Stomach (tissue), 9 donors: ENCODE measurements around the gene AKAP9. TPM values are rescaled to one million over a fixed set of nuclear protein-coding genes. Genes with fewer than 3 reads are reported as not detected.
"Not testable (repeated sequence)": the region's sequence is repeated elsewhere in the genome, so short reads cannot be mapped to it uniquely, and the experiment has no call there.

Source experiments
- DNase-seq, 2 donors: peaks; one replicate each; pipeline versions ENCODE4 v3.0.0 to v3.0.0-alpha.2; 2013 to 2019
- H3K27ac ChIP-seq, 5 donors: fragments of 200-600 bp in 4 of 5; sonication (generic) in 4 of 5; one replicate each; pipeline ENCODE4 v1.5.1; 2013 to 2019; ENCODE audit warnings: mild to moderate bottlenecking in 1 of 5, moderate library complexity in 1 of 5
- H3K27me3 ChIP-seq, 3 donors: fragments of 200-600 bp; sonication (generic); one replicate each; pipeline ENCODE4 v1.5.1; 2017 to 2019; ENCODE audit warnings: mixed run types in 1 of 3
- H3K36me3 ChIP-seq, 4 donors: fragments of 200-600 bp; sonication (generic); 1 replicate in 3 of 4; 2 replicates in 1 of 4; pipeline ENCODE4 v1.5.1; 2016 to 2019
- H3K4me1 ChIP-seq, 4 donors: fragments of 200-600 bp; sonication (generic); one replicate each; pipeline ENCODE4 v1.5.1; 2016 to 2019
- H3K4me3 ChIP-seq, 4 donors: fragments of 200-600 bp; sonication (generic) in 3 of 4; one replicate each; pipeline ENCODE4 v1.5.1; 2016 to 2019; ENCODE audit warnings: mild to moderate bottlenecking in 1 of 4
- H3K9me3 ChIP-seq, 4 donors: fragments of 200-600 bp; sonication (generic); one replicate each; pipeline ENCODE4 v1.5.1; 2016 to 2019
- EP300 ChIP-seq: sonication (generic); formaldehyde crosslinking; IDR thresholded peaks from one replicate; pipeline ENCODE4 v1.6.1; 2017; ENCODE audit warnings: antibody characterized with exemption
- POLR2A ChIP-seq, 4 donors: fragments of 450-650 bp; IDR thresholded peaks; one replicate each; pipeline ENCODE4 v1.6.1; 2016; ENCODE audit warnings: antibody characterized with exemption in 4 of 4, control low read depth in 2 of 4, mild to moderate bottlenecking in 1 of 4, moderate library complexity in 1 of 4
- POLR2AphosphoS5 ChIP-seq, 3 donors: sonication (generic); formaldehyde crosslinking; IDR thresholded peaks; one replicate each; pipeline ENCODE4 v1.6.1; 2016; ENCODE audit warnings: antibody characterized with exemption in 3 of 3
- WGBS, 5 donors: extraction: QIAGEN DNeasy Blood & Tissue Kit in 3 of 5; methylation state at CpG; one replicate each; pipeline versions ENCODE4 v1.1.5 to v1.1.7; 2013 to 2018; 5-methylcytosine and 5-hydroxymethylcytosine counted together
- intact Hi-C: fragments of 100-400 bp; cut with DNase I; formaldehyde crosslinking; loops from one replicate; pipeline ENCODE4 v1.15.1; 2023; ENCODE audit warnings: low total_unique reads
- polyA plus RNA-seq, 3 donors: library from polyadenylated mRNA; stranded (reverse); fragments of 200-250 nt; gene quantifications; one replicate each; pipeline ENCODE4 v1.2.3, GENCODE V29; 2013
- total RNA-seq, 5 donors: library from RNA; depleted of rRNA; stranded (reverse); fragments of >200 nt; gene quantifications; one replicate each; pipeline versions ENCODE4 v1.1.0 to v1.2.3, GENCODE V29; 2014 to 2016
- TF ChIP-seq, protein P1 (sequence below), 7 experiments: fragments of 450-650 bp in 4 of 7; fragments of 200-600 bp in 3 of 7; sonication (generic) in 3 of 7; IDR thresholded peaks; one replicate each; pipeline ENCODE4 v1.5.1; 2016 to 2019; ENCODE audit warnings: antibody characterized with exemption in 7 of 7, control low read depth in 2 of 7, mild to moderate bottlenecking in 1 of 7
- donor health status: healthy with polysubstance abuse.
- donor health status: Bipolar disorder and iron deficiency.
- donor health status: healthy.

The AKAP9 gene
- total and polyA plus RNA-seq, 8 donors: 5.7 to 149 (median 113) TPM

DNA sequence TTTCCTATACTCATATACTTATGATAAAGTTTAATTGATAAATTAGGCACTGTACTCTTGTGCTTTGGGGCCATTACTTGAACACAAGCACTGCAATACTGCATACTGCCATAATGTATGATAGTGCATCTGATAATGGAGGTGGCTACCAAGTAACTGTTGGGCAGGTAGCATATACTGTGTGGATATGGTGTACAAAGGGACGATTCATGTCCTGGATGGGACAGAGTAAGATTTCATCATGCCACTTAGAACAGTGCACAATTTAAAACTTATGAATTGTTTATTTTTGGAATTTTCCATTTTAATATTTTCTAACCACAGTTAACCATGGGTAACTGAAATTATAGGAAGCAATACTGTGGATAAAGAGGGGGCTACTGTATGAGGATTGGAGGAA is 38.9 kb downstream of the AKAP9 start:
- DNase-seq: no peak
- intact Hi-C loops: no loop called here
- no peaks in the 10 kb centered on the region for H3K27me3 ChIP-seq
- 90 to 100% (median 91%) methylated on average over 1 of the region's 1 CpG for WGBS, 5 donors
- no peak overlapping the region for H3K4me3 ChIP-seq
- TF ChIP-seq, protein P1, sequence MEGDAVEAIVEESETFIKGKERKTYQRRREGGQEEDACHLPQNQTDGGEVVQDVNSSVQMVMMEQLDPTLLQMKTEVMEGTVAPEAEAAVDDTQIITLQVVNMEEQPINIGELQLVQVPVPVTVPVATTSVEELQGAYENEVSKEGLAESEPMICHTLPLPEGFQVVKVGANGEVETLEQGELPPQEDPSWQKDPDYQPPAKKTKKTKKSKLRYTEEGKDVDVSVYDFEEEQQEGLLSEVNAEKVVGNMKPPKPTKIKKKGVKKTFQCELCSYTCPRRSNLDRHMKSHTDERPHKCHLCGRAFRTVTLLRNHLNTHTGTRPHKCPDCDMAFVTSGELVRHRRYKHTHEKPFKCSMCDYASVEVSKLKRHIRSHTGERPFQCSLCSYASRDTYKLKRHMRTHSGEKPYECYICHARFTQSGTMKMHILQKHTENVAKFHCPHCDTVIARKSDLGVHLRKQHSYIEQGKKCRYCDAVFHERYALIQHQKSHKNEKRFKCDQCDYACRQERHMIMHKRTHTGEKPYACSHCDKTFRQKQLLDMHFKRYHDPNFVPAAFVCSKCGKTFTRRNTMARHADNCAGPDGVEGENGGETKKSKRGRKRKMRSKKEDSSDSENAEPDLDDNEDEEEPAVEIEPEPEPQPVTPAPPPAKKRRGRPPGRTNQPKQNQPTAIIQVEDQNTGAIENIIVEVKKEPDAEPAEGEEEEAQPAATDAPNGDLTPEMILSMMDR (IDR thresholded peaks at IDR 0.05): no peak
- no peak for TF ChIP-seq POLR2AphosphoS5 (IDR thresholded peaks at IDR 0.05)
- no peak for TF ChIP-seq POLR2A (IDR thresholded peaks at IDR 0.05)
- TF ChIP-seq EP300: no peak
- no peak overlapping the region for H3K27ac ChIP-seq
- no peaks in the 10 kb centered on the region for H3K9me3 ChIP-seq
- no peaks in the 10 kb centered on the region for H3K4me1 ChIP-seq
- peaks cover 0 to 67% (median 44%) of the 10 kb centered on the region in 4 donors for H3K36me3 ChIP-seq

DNA sequence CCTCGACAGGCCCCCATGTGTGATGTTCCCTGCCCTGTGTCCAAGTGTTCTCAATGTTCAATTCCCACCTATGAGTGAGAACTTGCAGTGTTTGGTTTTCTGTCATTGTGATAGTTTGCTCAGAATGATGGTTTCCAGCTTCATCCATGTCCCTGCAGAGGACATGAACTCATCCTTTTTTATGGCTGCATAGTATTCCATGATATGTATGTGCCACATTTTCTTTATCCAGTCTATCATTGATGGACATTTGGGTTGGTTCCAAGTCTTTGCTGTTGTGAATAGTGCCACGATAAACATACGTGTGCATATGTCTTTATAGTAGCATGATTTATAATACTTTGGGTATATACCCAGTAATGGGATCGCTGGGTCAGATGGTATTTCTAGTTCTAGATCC is 41.7 kb downstream of the AKAP9 start:
- H3K4me1 ChIP-seq: not testable (repeated sequence)
- WGBS, 5 donors: 96 to 100% (median 97%) methylated on average over 3 to 4 of the region's 4 CpGs

DNA sequence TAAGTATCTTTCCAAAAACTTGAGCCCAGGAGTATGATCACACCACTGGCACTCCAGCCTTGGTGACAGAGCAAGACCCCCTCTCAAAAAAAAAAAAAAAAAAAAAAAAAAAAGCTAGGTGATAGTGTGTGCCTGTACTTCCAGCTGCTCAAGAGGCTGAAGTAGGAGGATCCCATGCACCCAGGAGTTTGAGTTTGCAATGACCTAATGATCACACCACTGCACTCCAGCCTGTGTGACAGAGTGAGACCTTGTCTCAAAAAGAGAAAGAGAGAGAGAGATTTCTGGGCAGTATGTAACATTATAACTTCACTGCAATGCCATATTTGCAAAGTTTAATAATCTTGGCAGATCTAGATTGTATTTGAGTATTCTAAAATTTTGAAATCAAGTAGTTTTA is 47.6 kb downstream of the AKAP9 start:
- TF ChIP-seq POLR2A (IDR thresholded peaks at IDR 0.05) (no peak), POLR2AphosphoS5 (IDR thresholded peaks at IDR 0.05) (no peak), EP300 (no peak)
- TF ChIP-seq, protein P1 (IDR thresholded peaks at IDR 0.05): no peak
- no peak for DNase-seq
- Histone ChIP-seq H3K27me3 (no peaks in the 10 kb centered on the region), H3K4me1 (peaks cover 0 to 17% (median 5%) of the 10 kb centered on the region in 4 donors), H3K9me3 (no peaks in the 10 kb centered on the region), H3K4me3 (no peak overlapping the region), H3K36me3 (peaks cover 2 to 16% (median 11%) of the 10 kb centered on the region in 4 donors), H3K27ac (no peak overlapping the region)
- intact Hi-C loops: no loop called here

More for the DNA sequence above, 41.7 kb downstream of the AKAP9 start:
- peaks cover 0 to 39% (median 31%) of the 10 kb centered on the region in 4 donors for H3K36me3 ChIP-seq
- H3K9me3 ChIP-seq, H3K4me3 ChIP-seq, DNase-seq, H3K27ac ChIP-seq, H3K27me3 ChIP-seq, intact Hi-C loops: not testable (repeated sequence)

DNA sequence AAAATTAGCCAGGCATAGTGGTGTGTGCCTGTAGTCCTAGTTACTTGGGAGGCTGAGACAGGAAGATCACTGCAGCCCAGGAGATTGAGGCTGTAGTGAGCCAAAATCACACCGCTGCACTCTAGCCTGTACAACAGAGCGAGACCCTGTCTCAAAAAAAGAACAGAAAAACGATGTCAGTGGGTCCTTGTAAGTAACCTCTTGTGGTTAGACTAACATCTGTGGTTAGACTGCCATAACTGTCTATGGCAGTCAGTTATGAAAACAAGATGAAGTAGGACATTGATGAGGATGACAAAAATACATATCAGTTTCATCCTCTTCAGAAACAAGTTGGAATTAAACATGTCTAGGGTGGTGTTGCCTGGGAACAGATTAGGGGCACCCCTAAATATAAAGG is 53.3 kb downstream of the AKAP9 start:
- intact Hi-C loops: no loop called here
- DNase-seq: no peak
- Histone ChIP-seq H3K4me1 (peaks cover 0 to 9% (median 5%) of the 10 kb centered on the region in 4 donors), H3K36me3 (peaks cover 26 to 62% (median 57%) of the 10 kb centered on the region in 4 donors), H3K4me3 (no peak overlapping the region), H3K27ac (no peak overlapping the region), H3K9me3 (no peaks in the 10 kb centered on the region), H3K27me3 (no peaks in the 10 kb centered on the region)
- WGBS, 5 donors: 85 to 93% (median 88%) methylated on average over 3 of the region's 3 CpGs
- TF ChIP-seq POLR2AphosphoS5 (IDR thresholded peaks at IDR 0.05): no peak
- no peak for TF ChIP-seq EP300
- TF ChIP-seq POLR2A (IDR thresholded peaks at IDR 0.05): no peak
- TF ChIP-seq, protein P1 (IDR thresholded peaks at IDR 0.05): no peak

DNA sequence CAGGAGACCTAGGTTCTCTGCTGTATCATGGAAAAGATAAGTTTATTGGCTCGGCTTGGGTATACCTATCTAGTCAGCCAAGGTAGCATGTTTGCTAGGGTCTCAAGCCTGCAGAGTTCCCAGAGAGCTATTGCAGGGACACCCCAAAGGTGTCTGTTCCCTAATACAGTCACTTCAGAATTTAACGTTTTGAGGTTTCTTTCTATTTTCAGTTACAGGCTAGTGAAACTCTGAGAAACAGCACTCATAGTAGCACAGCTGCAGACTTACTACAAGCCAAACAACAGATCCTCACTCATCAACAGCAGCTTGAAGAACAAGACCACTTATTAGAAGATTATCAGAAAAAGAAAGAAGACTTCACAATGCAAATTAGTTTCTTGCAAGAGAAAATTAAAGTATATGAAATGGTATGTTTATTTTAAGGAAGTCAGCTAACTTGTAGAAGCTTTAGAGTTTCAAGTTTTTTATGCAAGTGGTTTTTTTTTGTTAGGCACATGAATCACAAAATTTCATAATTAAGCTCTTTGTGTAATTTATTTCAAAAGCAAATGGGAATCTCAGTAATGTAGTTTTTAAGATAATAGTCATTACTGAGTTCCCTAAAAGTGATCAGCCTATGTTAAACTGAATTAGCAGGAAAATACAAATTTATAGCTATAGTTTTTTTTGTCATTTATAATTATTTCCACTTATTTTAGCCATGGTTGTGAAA is 54.9 kb downstream of the AKAP9 start:
- Histone ChIP-seq H3K36me3 (peaks cover 26 to 71% (median 68%) of the 10 kb centered on the region in 4 donors), H3K27me3 (no peaks in the 10 kb centered on the region), H3K9me3 (no peaks in the 10 kb centered on the region), H3K4me3 (no peak overlapping the region), H3K27ac (no peak overlapping the region), H3K4me1 (peaks cover 0 to 5% (median 0%) of the 10 kb centered on the region in 4 donors)
- 65 to 77% (median 68%) methylated on average over 2 of the region's 2 CpGs for WGBS, 5 donors
- TF ChIP-seq EP300 (no peak), POLR2A (IDR thresholded peaks at IDR 0.05) (no peak), POLR2AphosphoS5 (IDR thresholded peaks at IDR 0.05) (no peak)
- TF ChIP-seq, protein P1 (IDR thresholded peaks at IDR 0.05): no peak
- DNase-seq: no peak
- intact Hi-C loops: no loop called here
